IPS-NIHi11 (cell line): ENCODE results near the gene SH3PXD2A.
"Not testable (repeated sequence)": the region's sequence is repeated elsewhere in the genome, so short reads cannot be mapped to it uniquely, and the experiment has no call there.

ENCODE experiments used
- DNase-seq: peaks from one replicate; pipeline ENCODE4 v3.0.0; 2012; ENCODE audit warnings: mixed read lengths, low spot score

Gene SH3PXD2A

GRCh38 chr10:103745341-103746247 is 109.8 kb downstream of the SH3PXD2A start:
- peak; percentile 53 for DNase-seq

GRCh38 chr10:103742824-103743223 is 112.6 kb downstream of the SH3PXD2A start:
- DNase-seq = no peak

- DNase-seq = no peak
Observed at GRCh38 chr10:103740611-103741010, 114.8 kb downstream of the SH3PXD2A start.

- peak; percentile 48 for DNase-seq
Observed at GRCh38 chr10:103739039-103739764, 116.2 kb downstream of the SH3PXD2A start.

GRCh38 chr10:103737735-103738367 is 117.5 kb downstream of the SH3PXD2A start:
- no peak for DNase-seq

GRCh38 chr10:103736763-103737162 is 118.6 kb downstream of the SH3PXD2A start:
- DNase-seq = peak; percentile 92

GRCh38 chr10:103736044-103736443 is 119.3 kb downstream of the SH3PXD2A start:
- no peak for DNase-seq

GRCh38 chr10:103734731-103735130 is 120.6 kb downstream of the SH3PXD2A start:
- no peak for DNase-seq

GRCh38 chr10:103733045-103733419 is 122.3 kb downstream of the SH3PXD2A start:
- DNase-seq = no peak

GRCh38 chr10:103732339-103733044 is 122.9 kb downstream of the SH3PXD2A start:
- no peak for DNase-seq

- DNase-seq = no peak
Observed at GRCh38 chr10:103731609-103732270, 123.6 kb downstream of the SH3PXD2A start.

GRCh38 chr10:103731026-103731425 is 124.3 kb downstream of the SH3PXD2A start:
- DNase-seq = not testable (repeated sequence)

GRCh38 chr10:103729851-103730250 is 125.5 kb downstream of the SH3PXD2A start:
- no peak for DNase-seq

- no peak for DNase-seq
Observed at GRCh38 chr10:103727991-103728689, 127.2 kb downstream of the SH3PXD2A start.

GRCh38 chr10:103727546-103727963 is 127.8 kb downstream of the SH3PXD2A start:
- DNase-seq = no peak

- no peak for DNase-seq
Observed at GRCh38 chr10:103726637-103727036, 128.7 kb downstream of the SH3PXD2A start.

- DNase-seq = no peak
Observed at GRCh38 chr10:103725242-103725641, 130.1 kb downstream of the SH3PXD2A start.

- no peak for DNase-seq
Observed at GRCh38 chr10:103724771-103725170, 130.6 kb downstream of the SH3PXD2A start.

GRCh38 chr10:103724074-103724473 is 131.3 kb downstream of the SH3PXD2A start:
- DNase-seq = no peak

- no peak for DNase-seq
Observed at GRCh38 chr10:103723557-103723956, 131.8 kb downstream of the SH3PXD2A start.

GRCh38 chr10:103722632-103723031 is 132.7 kb downstream of the SH3PXD2A start:
- no peak for DNase-seq
